ENCODE data around the gene MINPP1.

GRCh38 chr10:87500646-87501048 is 4.0 kb upstream of the MINPP1 start:
- no peak for TF ChIP-seq CTCF (IDR thresholded peaks at IDR 0.05; ENCODE audit: low read depth, low read length, poor library complexity, severe bottlenecking)
- no peak for TF ChIP-seq EZH2phosphoT487 (IDR thresholded peaks at IDR 0.05; ENCODE audit: borderline replicate concordance, low read length)
